ENCODE results near the gene DEPDC5.

GRCh38 chr22:31876156-31876920 is 122.5 kb downstream of the DEPDC5 start:
- TF ChIP-seq POLR2A (IDR thresholded peaks at IDR 0.05): no peak
- no peak for TF ChIP-seq POLR2AphosphoS5 (IDR thresholded peaks at IDR 0.05)

All from sigmoid colon (tissue), 4 donors.